Measurements from ENCODE around the gene CCDC15.
"Not testable (repeated sequence)": the region's sequence is repeated elsewhere in the genome, so short reads cannot be mapped to it uniquely, and the experiment has no call there.

The CCDC15 gene

GRCh38 chr11:125001079-125001778 lies 47.2 kb downstream of the CCDC15 start:
- DNase-seq (ENCODE audit: low spot score): no peak

GRCh38 chr11:125001849-125002248 lies 47.8 kb downstream of the CCDC15 start:
- DNase-seq (ENCODE audit: low spot score): no peak

- DNase-seq (ENCODE audit: low spot score): no peak
Observed at GRCh38 chr11:125005491-125005890, 51.5 kb downstream of the CCDC15 start.

- no peak for DNase-seq (ENCODE audit: low spot score)
Observed at GRCh38 chr11:125016413-125016812, 62.4 kb downstream of the CCDC15 start.

GRCh38 chr11:125020342-125020741 lies 66.3 kb downstream of the CCDC15 start:
- DNase-seq (ENCODE audit: low spot score): no peak

- no peak for DNase-seq (ENCODE audit: low spot score)
Observed at GRCh38 chr11:125022551-125022950, 68.5 kb downstream of the CCDC15 start.

- DNase-seq (ENCODE audit: low spot score): no peak
Observed at GRCh38 chr11:125025968-125026367, 72.0 kb downstream of the CCDC15 start.

- not testable (repeated sequence) for DNase-seq (ENCODE audit: low spot score)
Observed at GRCh38 chr11:125029431-125029830, 75.4 kb downstream of the CCDC15 start.

- no peak for DNase-seq (ENCODE audit: low spot score)
Observed at GRCh38 chr11:125036933-125037332, 82.9 kb downstream of the CCDC15 start.

GRCh38 chr11:125049164-125049792 lies 95.3 kb downstream of the CCDC15 start:
- no peak for DNase-seq (ENCODE audit: low spot score)

GRCh38 chr11:125052047-125052446 lies 98.0 kb downstream of the CCDC15 start:
- DNase-seq (ENCODE audit: low spot score): no peak

GRCh38 chr11:125053167-125053566 lies 99.2 kb downstream of the CCDC15 start:
- DNase-seq (ENCODE audit: low spot score): no peak

GRCh38 chr11:125055107-125055715 lies 101.2 kb downstream of the CCDC15 start:
- DNase-seq (ENCODE audit: low spot score): no peak

- DNase-seq (ENCODE audit: low spot score): not testable (repeated sequence)
Observed at GRCh38 chr11:125056111-125056510, 102.1 kb downstream of the CCDC15 start.

- DNase-seq (ENCODE audit: low spot score): no peak
Observed at GRCh38 chr11:125056931-125057692, 103.1 kb downstream of the CCDC15 start.

GRCh38 chr11:125057693-125058016 lies 103.7 kb downstream of the CCDC15 start:
- DNase-seq (ENCODE audit: low spot score): no peak

GRCh38 chr11:125061281-125061680 lies 107.3 kb downstream of the CCDC15 start:
- DNase-seq (ENCODE audit: low spot score): no peak

- DNase-seq (ENCODE audit: low spot score): no peak
Observed at GRCh38 chr11:125062218-125062930, 108.4 kb downstream of the CCDC15 start.

- peak; percentile 14 for DNase-seq (ENCODE audit: low spot score)
Observed at GRCh38 chr11:125062931-125063428, 109.0 kb downstream of the CCDC15 start, which contains the start of gene SLC37A2. Gene SLC37A2, plus strand, starts transcription at chr11:125063305. Its CDS starts 63 bp downstream, at chr11:125063368.

GRCh38 chr11:125063429-125064043 lies 109.5 kb downstream of the CCDC15 start:
- DNase-seq (ENCODE audit: low spot score): no peak

- no peak for DNase-seq (ENCODE audit: low spot score)
Observed at GRCh38 chr11:125064070-125064469, 110.1 kb downstream of the CCDC15 start.
